Effector memory CD4-positive, alpha-beta T cell (primary cell): ENCODE data around the gene MUC5AC.
"Not testable (repeated sequence)": the region's sequence is repeated elsewhere in the genome, so short reads cannot be mapped to it uniquely, and the experiment has no call there.

Experiments used
- DNase-seq, 3 donors: peaks; one replicate each; pipeline ENCODE4 v3.0.0-alpha.2; 2020
- H3K27ac ChIP-seq: 2 replicates; pipeline ENCODE4 v1.7.0; 2013; ENCODE audit warnings: mild to moderate bottlenecking, low read length, moderate library complexity; ENCODE audit not compliant: insufficient read depth, poor library complexity, severe bottlenecking
- H3K27me3 ChIP-seq: replicated peaks from 2 replicates; pipeline ENCODE4 v1.7.0; 2013; ENCODE audit warnings: mild to moderate bottlenecking, low read length; ENCODE audit not compliant: insufficient read depth, control insufficient read depth, poor library complexity, severe bottlenecking
- H3K36me3 ChIP-seq: 2 replicates; pipeline ENCODE4 v1.7.0; 2013; ENCODE audit warnings: mild to moderate bottlenecking, low read length, moderate library complexity; ENCODE audit not compliant: control insufficient read depth, insufficient read depth
- H3K4me1 ChIP-seq: 2 replicates; pipeline ENCODE4 v1.7.0; 2013; ENCODE audit warnings: low read length, mild to moderate bottlenecking; ENCODE audit not compliant: control insufficient read depth, insufficient read depth, poor library complexity, severe bottlenecking
- H3K4me3 ChIP-seq: 2 replicates; pipeline ENCODE4 v1.7.0; 2013; ENCODE audit warnings: low read length, low read depth, mild to moderate bottlenecking; ENCODE audit not compliant: insufficient read depth, poor library complexity, severe bottlenecking
- H3K9me3 ChIP-seq: 2 replicates; pipeline ENCODE4 v1.7.0; 2013; ENCODE audit warnings: mild to moderate bottlenecking, low read length, moderate library complexity; ENCODE audit not compliant: control insufficient read depth
- total RNA-seq, 3 donors: gene quantifications; one replicate each; lab custom pipeline; 2026; lab: John Stamatoyannopoulos, UW

MUC5AC gene
- total RNA-seq: 0 reads per million in 3 donors

DNA sequence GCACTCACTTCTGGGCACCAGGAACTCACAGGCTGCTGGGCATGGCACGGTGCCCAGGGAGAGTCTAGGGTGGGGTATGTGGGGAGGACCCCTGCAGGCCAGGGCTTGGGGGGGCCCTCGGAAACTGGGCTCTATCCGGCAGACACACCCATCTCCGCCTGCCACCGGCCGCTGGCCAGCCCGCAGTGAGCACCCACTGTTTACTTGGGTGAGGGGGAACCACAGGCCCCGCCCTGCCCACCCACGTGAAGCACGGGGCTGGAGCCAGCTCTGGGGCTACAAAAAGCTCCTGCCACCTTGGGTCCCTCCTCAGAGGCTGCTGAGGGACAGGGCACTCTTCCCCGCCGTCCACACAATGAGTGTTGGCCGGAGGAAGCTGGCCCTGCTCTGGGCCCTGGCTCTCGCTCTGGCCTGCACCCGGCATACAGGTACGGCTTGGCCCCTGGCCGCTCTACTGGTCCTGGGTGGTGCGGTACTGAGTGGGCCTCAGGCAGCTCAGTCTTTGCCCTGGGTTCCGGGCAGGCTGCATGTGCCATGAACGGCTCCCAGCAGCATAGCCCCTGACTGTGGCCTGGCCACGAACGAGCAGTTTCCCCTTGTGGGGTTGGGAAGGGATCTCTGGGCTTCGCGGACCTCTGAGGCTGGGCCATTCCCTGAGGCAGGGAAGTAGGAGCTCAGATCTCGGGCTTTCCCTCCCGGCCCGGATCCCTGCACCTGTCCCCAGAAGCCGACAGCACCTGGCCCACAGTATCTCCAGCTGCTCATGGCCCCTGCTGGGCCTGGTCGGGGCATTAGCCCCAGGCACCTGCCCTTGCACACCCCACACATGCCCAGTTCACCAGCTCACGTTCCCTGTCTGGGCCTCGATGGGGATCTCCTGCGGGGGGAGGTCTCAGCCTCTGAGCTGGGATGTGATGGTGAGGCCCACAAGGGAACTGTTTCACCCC, at the start of gene MUC5AC:
Gene MUC5AC, plus strand, starts transcription at position 309 of the 947 bp plus-strand sequence. Its CDS starts 47 bp downstream, at position 356.
- Histone ChIP-seq H3K9me3 (no peaks in the 10 kb centered on the region), H3K36me3 (no peaks in the 10 kb centered on the region), H3K4me1 (no peaks in the 10 kb centered on the region), H3K4me3 (no peak within 1 kb of the TSS), H3K27ac (no peak within 1 kb of the TSS), H3K27me3 (no peaks in the 10 kb centered on the region)
- DNase-seq: no peak

DNA sequence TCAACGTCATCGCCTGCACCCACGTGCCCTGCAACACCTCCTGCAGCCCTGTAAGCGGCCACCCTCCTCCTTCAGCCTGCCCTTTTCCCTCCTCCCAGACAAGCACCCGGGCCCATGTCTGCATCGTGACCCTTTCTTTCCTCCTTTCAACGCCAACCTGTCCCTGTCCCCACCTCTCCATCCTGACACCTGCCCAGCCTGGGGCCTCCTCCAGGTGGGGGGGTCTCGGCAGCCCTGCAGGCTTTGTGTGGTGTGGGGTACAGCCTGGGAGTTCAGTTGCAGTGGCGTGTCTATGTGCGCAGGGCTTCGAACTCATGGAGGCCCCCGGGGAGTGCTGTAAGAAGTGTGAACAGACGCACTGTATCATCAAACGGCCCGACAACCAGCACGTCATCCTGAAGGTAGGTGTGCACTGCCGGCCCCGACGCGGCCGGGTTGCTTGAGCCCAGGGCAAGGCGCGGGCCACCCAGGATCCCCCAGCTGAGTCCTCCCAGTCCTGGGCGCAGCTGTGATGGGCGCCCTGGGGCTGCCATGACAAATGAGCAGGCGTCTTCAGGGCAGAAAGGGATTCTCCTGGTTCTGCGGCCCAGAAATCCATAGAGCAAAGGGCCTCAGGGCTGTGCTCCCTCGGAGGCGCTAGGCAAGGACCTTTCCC, 49.4 kb upstream of the MUC5AC start:
- H3K36me3 ChIP-seq: no peaks in the 10 kb centered on the region
- no peaks in the 10 kb centered on the region for H3K27me3 ChIP-seq
- no peak overlapping the region for H3K27ac ChIP-seq
- H3K9me3 ChIP-seq: no peaks in the 10 kb centered on the region
- no peak overlapping the region for H3K4me3 ChIP-seq
- DNase-seq: no peak
- no peaks in the 10 kb centered on the region for H3K4me1 ChIP-seq

GRCh38 chr11:1109101-1109917, 48.4 kb upstream of the MUC5AC start:
- Histone ChIP-seq H3K9me3 (no peaks in the 10 kb centered on the region), H3K4me1 (no peaks in the 10 kb centered on the region), H3K27ac (no peak overlapping the region), H3K4me3 (no peak overlapping the region), H3K27me3 (no peaks in the 10 kb centered on the region), H3K36me3 (no peaks in the 10 kb centered on the region)
- no peak for DNase-seq

- DNase-seq: no peak
- no peak overlapping the region for H3K4me3 ChIP-seq
- H3K4me1 ChIP-seq: no peaks in the 10 kb centered on the region
- H3K9me3 ChIP-seq: no peaks in the 10 kb centered on the region
- no peaks in the 10 kb centered on the region for H3K27me3 ChIP-seq
- H3K27ac ChIP-seq: no peak overlapping the region
- H3K36me3 ChIP-seq: no peaks in the 10 kb centered on the region
These were observed 47.6 kb upstream of the MUC5AC start for GRCh38 chr11:1109918-1110705.

DNA sequence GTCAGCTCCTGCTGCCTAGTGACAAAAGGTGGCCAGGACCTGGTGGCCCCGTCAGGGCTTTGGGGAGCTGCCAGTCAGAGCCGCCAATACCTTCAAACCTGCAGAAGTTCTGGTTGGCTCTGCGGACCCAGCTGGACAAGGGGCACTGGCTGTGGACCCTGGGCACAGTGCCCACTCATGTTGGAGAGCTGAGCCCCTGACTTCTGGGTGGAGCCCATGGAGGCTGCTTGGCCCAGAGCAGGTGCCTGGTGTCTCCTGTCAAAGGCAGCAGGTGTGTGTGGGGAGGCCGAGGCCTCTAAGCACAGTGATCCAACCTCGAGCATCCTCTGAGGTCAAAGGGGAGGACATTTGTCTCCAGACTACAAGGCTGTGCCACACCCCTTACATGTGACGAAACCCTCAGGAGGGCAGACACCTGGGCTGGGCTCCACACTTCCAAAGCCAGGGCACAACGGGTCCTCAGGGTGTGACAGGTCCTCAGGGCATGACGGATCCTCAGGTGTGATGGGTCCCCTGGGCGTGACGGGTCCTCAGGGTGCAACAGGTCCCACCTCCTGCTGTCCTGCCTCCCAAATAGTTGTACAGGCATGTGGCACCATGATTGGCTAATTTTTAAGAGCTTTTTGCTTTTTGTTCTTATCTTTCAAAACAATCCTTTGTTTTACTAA, 46.1 kb upstream of the MUC5AC start:
- Histone ChIP-seq H3K27me3 (no peaks in the 10 kb centered on the region), H3K36me3 (no peaks in the 10 kb centered on the region), H3K27ac (no peak overlapping the region), H3K9me3 (no peaks in the 10 kb centered on the region), H3K4me1 (no peaks in the 10 kb centered on the region), H3K4me3 (no peak overlapping the region)
- no peak for DNase-seq

GRCh38 chr11:1112351-1113191, 45.2 kb upstream of the MUC5AC start:
- Histone ChIP-seq H3K27ac (no peak overlapping the region), H3K27me3 (no peaks in the 10 kb centered on the region), H3K4me3 (no peak overlapping the region), H3K36me3 (no peaks in the 10 kb centered on the region), H3K9me3 (no peaks in the 10 kb centered on the region), H3K4me1 (no peaks in the 10 kb centered on the region)
- no peak for DNase-seq

DNA sequence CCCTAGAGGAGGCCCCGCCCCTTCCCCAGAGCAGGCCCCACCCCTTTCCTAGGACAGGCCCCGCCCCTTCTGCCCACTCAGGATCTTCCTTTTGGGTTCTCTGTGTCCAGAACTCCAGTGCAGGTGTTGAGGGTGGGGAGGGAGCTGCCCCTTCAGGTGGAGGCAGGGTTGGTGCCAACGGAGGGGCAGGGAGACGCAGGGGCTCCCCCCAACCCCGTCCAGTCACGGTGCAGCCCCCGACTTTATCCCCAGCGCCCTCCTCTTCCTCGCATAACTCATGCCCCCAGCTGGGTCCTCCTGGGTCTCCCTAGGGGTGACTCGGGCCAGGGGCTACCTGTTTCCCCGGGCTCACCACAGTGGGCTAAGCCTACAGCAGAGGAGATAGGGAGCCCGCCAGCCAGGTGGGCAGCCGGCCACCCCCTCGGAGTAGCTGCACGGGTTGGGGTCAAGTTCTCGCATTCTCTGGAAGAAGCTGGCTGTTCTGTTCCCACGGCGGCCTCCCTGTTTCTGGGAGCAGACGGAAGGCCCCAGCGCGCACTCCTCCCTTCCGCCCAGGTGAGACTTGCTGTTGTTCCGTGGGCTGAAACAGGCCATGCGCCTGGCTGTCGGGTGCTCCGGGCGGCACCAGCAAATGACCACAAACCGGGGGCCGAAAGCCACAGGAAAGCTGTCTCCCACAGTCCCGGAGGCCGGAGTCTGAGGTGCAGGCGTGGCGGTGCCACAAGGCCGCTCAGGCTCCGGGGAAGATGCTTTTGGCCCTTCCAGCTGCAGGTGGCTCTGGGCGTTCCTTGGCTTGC, 44.1 kb upstream of the MUC5AC start:
- Histone ChIP-seq H3K4me3 (no peak overlapping the region), H3K4me1 (no peaks in the 10 kb centered on the region), H3K9me3 (no peaks in the 10 kb centered on the region), H3K27me3 (no peaks in the 10 kb centered on the region), H3K27ac (no peak overlapping the region), H3K36me3 (no peaks in the 10 kb centered on the region)
- DNase-seq: no peak

DNA sequence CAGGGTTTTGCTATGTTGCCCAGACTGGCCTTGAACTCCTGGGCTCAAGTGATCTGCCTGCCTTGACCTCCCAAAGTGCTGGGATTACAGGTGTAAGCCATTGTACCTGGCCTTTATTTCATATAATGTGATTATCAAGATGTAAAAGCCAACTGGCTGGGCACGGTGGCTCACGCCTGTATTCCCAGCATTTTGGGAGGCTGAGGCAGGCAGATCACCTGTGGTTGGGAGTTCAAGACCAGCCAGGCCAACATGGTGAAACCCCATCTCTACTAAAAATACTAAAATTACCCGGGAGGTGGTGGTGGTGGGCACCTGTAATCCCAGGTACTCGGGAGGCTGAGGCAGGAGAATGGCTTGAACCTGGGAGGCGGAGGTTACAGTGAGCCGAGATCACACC, 42.5 kb upstream of the MUC5AC start:
- H3K27ac ChIP-seq, H3K27me3 ChIP-seq, H3K4me1 ChIP-seq, DNase-seq, H3K36me3 ChIP-seq, H3K9me3 ChIP-seq, H3K4me3 ChIP-seq: not testable (repeated sequence)
